MM.1S (cell line): ENCODE results near the gene THRB.

Experiments used
- EZH2phosphoT487 ChIP-seq: fragments of 300-600 bp; sonication (generic); IDR thresholded peaks from 2 replicates; pipeline ENCODE4 v1.6.1; 2018; ENCODE audit warnings: antibody characterized with exemption, low read length
- TF ChIP-seq, protein P1 (sequence below): fragments of 300-600 bp; sonication (generic); IDR thresholded peaks from 2 replicates; pipeline ENCODE4 v1.5.1; 2016; ENCODE audit warnings: antibody characterized with exemption, low read length, mixed read lengths

- TF ChIP-seq, protein P1, sequence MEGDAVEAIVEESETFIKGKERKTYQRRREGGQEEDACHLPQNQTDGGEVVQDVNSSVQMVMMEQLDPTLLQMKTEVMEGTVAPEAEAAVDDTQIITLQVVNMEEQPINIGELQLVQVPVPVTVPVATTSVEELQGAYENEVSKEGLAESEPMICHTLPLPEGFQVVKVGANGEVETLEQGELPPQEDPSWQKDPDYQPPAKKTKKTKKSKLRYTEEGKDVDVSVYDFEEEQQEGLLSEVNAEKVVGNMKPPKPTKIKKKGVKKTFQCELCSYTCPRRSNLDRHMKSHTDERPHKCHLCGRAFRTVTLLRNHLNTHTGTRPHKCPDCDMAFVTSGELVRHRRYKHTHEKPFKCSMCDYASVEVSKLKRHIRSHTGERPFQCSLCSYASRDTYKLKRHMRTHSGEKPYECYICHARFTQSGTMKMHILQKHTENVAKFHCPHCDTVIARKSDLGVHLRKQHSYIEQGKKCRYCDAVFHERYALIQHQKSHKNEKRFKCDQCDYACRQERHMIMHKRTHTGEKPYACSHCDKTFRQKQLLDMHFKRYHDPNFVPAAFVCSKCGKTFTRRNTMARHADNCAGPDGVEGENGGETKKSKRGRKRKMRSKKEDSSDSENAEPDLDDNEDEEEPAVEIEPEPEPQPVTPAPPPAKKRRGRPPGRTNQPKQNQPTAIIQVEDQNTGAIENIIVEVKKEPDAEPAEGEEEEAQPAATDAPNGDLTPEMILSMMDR, result no peak
- TF ChIP-seq EZH2phosphoT487, result no peak
These were observed 240.0 kb downstream of the THRB start for GRCh38 chr3:24254649-24255048.
